Measurements from ENCODE around the gene SHROOM4. TPM values are rescaled to one million over a fixed set of nuclear protein-coding genes. Genes with fewer than 3 reads are reported as not detected.

SHROOM4 gene
- total RNA-seq, 3 donors from 2014 or later (not counting 1 experiment from before 2014, with no cell fraction given), result 0.05 to 0.09 TPM; not detected in 1

- no peak for TF ChIP-seq CTCF (IDR thresholded peaks at IDR 0.05)
- Histone ChIP-seq H3K4me1 (ENCODE audit: control insufficient read depth, insufficient read depth, low read length) (no peaks in the 10 kb centered on the region), H3K36me3 (ENCODE audit: control insufficient read depth, insufficient read depth, low read length) (no peaks in the 10 kb centered on the region), H3K4me3 (ENCODE audit: low read length) (no peak overlapping the region), H3K9me3 (ENCODE audit: control insufficient read depth, insufficient read depth, low read length) (no peaks in the 10 kb centered on the region), H3K27me3 (ENCODE audit: control insufficient read depth, insufficient read depth, low read length) (no peaks in the 10 kb centered on the region), H3K27ac (ENCODE audit: low read length) (no peak overlapping the region)
- ATAC-seq (no peak), DNase-seq (no peak)
- WGBS (ENCODE audit: insufficient coverage), result 93% methylated on average over 2 of the region's 2 CpGs
- H3K4me3 Mint-ChIP-seq, result no peak overlapping the region
- intact Hi-C loops (cut with micrococcal nuclease), result no loop called here
- no peak overlapping the region for H3K27ac Mint-ChIP-seq
- no peaks in the 10 kb centered on the region for H3K36me3 Mint-ChIP-seq
- H3K9me3 Mint-ChIP-seq, result no peaks in the 10 kb centered on the region
- H3K4me1 Mint-ChIP-seq, result no peaks in the 10 kb centered on the region
- H3K27me3 Mint-ChIP-seq (ENCODE audit: low read depth in 2 of 2), result peaks cover 4 to 19% of the 10 kb centered on the region in 2 donors
Measured at GRCh38 chrX:50839730-50840129, 25.7 kb upstream of the SHROOM4 start.

GRCh38 chrX:50838820-50839600 is 25.0 kb upstream of the SHROOM4 start:
- Mint-ChIP-seq H3K36me3 (no peaks in the 10 kb centered on the region), H3K9me3 (no peaks in the 10 kb centered on the region), H3K4me1 (no peaks in the 10 kb centered on the region), H3K27ac (no peak overlapping the region), H3K4me3 (no peak overlapping the region), H3K27me3 (ENCODE audit: low read depth in 2 of 2) (peaks cover 4 to 26% of the 10 kb centered on the region in 2 donors)
- Histone ChIP-seq H3K4me3 (ENCODE audit: low read length) (no peak overlapping the region), H3K27ac (ENCODE audit: low read length) (no peak overlapping the region), H3K4me1 (ENCODE audit: control insufficient read depth, insufficient read depth, low read length) (no peaks in the 10 kb centered on the region), H3K9me3 (ENCODE audit: control insufficient read depth, insufficient read depth, low read length) (no peaks in the 10 kb centered on the region), H3K27me3 (ENCODE audit: control insufficient read depth, insufficient read depth, low read length) (no peaks in the 10 kb centered on the region), H3K36me3 (ENCODE audit: control insufficient read depth, insufficient read depth, low read length) (no peaks in the 10 kb centered on the region)
- intact Hi-C loops (cut with micrococcal nuclease), result no loop called here
- DNase-seq (no peak), ATAC-seq (no peak)
- 86% methylated on average over 5 of the region's 5 CpGs for WGBS (ENCODE audit: insufficient coverage)
- no peak for TF ChIP-seq CTCF (IDR thresholded peaks at IDR 0.05)

- 67% methylated on average over 1 of the region's 1 CpG for WGBS (ENCODE audit: insufficient coverage)
- H3K4me1 ChIP-seq (ENCODE audit: control insufficient read depth, insufficient read depth, low read length), result no peaks in the 10 kb centered on the region
- intact Hi-C loops (cut with micrococcal nuclease), result no loop called here
- H3K27ac ChIP-seq (ENCODE audit: low read length), result no peak overlapping the region
- H3K36me3 ChIP-seq (ENCODE audit: control insufficient read depth, insufficient read depth, low read length), result no peaks in the 10 kb centered on the region
- H3K9me3 ChIP-seq (ENCODE audit: control insufficient read depth, insufficient read depth, low read length), result no peaks in the 10 kb centered on the region
- H3K36me3 Mint-ChIP-seq, result no peaks in the 10 kb centered on the region
- no peak for DNase-seq
- H3K4me3 Mint-ChIP-seq, result no peak overlapping the region
- H3K27me3 ChIP-seq (ENCODE audit: control insufficient read depth, insufficient read depth, low read length), result no peaks in the 10 kb centered on the region
- no peak for ATAC-seq
- no peak overlapping the region for H3K27ac Mint-ChIP-seq
- no peak overlapping the region for H3K4me3 ChIP-seq (ENCODE audit: low read length)
- H3K4me1 Mint-ChIP-seq, result no peaks in the 10 kb centered on the region
- no peaks in the 10 kb centered on the region for H3K9me3 Mint-ChIP-seq
- TF ChIP-seq CTCF (IDR thresholded peaks at IDR 0.05), result no peak
- peaks cover 0 to 5% of the 10 kb centered on the region in 2 donors for H3K27me3 Mint-ChIP-seq (ENCODE audit: low read depth in 2 of 2)
Measured at GRCh38 chrX:50827996-50828395, 14.0 kb upstream of the SHROOM4 start.

GRCh38 chrX:50825825-50826224 is 11.8 kb upstream of the SHROOM4 start:
- WGBS (ENCODE audit: insufficient coverage), result 100% methylated on average over 1 of the region's 2 CpGs
- intact Hi-C loops (cut with micrococcal nuclease), result no loop called here
- no peaks in the 10 kb centered on the region for H3K27me3 ChIP-seq (ENCODE audit: control insufficient read depth, insufficient read depth, low read length)
- H3K27ac ChIP-seq (ENCODE audit: low read length), result no peak overlapping the region
- ATAC-seq, result no peak
- H3K4me1 ChIP-seq (ENCODE audit: control insufficient read depth, insufficient read depth, low read length), result no peaks in the 10 kb centered on the region
- Mint-ChIP-seq H3K27me3 (ENCODE audit: low read depth in 2 of 2) (peaks cover under 1 to 2% of the 10 kb centered on the region in 2 donors), H3K9me3 (no peaks in the 10 kb centered on the region), H3K4me3 (no peak overlapping the region), H3K36me3 (no peaks in the 10 kb centered on the region), H3K4me1 (no peaks in the 10 kb centered on the region), H3K27ac (no peak overlapping the region)
- H3K36me3 ChIP-seq (ENCODE audit: control insufficient read depth, insufficient read depth, low read length), result no peaks in the 10 kb centered on the region
- H3K4me3 ChIP-seq (ENCODE audit: low read length), result no peak overlapping the region
- DNase-seq, result no peak
- H3K9me3 ChIP-seq (ENCODE audit: control insufficient read depth, insufficient read depth, low read length), result no peaks in the 10 kb centered on the region
- no peak for TF ChIP-seq CTCF (IDR thresholded peaks at IDR 0.05)

Measured in natural killer cell (primary cell).